ENCODE results near the gene MPHOSPH6.
"Not testable (repeated sequence)": the region's sequence is repeated elsewhere in the genome, so short reads cannot be mapped to it uniquely, and the experiment has no call there.

MPHOSPH6 gene

DNA sequence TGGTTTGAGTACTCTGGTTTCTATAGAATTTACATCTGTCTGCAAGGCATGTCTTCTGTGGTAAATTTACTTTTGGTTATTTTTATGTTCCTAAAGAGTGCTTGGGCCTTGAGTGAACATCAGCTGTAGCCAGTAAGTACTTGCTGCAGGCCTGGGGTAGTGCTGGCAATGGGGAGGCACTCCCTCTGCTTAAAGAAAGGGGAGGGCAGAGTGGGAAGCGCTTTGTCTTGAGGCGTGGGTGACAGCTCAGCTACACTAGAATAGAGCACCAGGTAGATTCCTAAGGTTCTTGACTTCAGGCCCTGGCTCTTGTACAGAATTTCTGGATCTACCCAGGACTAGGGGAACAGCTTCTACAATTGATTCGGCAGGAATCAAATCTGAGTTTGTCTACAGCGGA is 50.6 kb downstream of the MPHOSPH6 start:
- no peak for DNase-seq (ENCODE audit: low read depth, low spot score)

DNA sequence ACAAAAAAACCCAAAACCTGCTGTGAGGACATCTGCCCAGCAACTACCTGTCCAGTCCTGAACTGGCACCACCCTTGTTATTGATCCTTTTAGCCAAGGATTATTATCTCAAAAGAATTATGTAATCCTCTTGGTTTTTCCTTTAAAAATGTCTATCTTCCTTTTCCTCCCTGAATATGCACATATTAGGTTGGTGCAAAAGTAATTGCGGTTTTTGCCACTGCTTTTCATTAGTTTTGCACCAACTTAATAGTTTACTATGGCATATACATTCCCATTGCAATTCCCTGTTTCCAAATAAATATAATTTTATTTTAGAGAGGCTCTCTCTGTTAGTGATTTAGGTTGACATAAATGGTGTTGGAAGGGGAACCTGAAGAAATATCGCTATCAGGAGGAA is 51.3 kb downstream of the MPHOSPH6 start:
- no peak for DNase-seq (ENCODE audit: low read depth, low spot score)

DNA sequence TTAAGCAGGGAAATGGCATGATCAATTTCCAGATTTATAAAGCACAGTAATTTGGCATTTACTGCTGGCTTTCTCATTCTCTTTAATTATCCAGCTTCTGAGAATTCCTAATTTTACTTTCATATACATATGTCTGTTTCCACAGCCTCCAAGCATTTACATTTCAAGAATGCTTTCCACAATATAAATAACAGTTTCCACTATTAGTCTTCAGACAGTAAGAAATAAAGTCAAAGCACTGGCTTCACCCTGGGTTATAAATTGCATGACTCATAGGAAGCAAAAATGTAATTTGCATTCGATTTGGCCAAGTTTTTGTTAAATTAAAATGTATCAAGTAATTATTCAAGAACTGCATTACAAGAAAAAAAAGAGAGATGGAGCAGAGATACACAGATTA is 53.5 kb downstream of the MPHOSPH6 start:
- DNase-seq (ENCODE audit: low read depth, low spot score), result no peak

DNA sequence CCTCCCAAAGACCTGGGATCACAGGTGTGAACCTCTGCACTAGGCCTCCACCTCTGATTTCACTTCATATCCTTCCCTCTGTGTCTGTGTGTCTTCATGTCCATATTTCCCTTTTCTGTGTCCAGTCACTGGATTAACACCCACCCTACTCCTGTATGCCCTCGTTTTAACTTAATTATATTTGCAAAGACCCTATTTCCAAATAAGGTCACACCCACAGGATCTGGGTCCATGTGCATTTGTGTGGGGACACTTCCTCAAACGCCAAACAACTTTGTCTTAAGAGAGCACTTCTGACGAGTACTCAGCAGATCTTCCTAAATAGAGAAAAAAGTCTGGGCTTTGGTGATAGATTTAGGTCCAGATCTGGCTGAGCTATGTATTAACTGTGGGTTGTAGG is 56.3 kb downstream of the MPHOSPH6 start:
- DNase-seq (ENCODE audit: low read depth, low spot score), result no peak

DNA sequence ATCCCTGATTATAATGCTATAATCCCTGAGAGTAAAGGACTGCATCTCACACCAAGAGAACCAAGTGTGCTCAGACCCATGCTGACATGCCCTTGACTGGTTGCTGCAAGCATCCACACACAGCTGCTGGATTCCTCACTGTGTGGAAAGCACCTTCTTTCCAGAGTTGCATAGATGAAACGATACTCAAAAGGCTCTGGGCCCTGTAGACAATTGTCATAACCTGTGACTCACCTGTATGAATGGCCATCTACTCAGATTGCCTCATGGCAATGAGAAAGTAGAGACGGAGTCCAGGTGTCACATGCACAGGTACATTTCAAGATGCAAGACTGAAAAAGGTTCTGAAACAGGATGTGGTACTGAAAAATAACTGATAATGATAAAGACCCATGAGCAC is 58.1 kb downstream of the MPHOSPH6 start:
- no peak for DNase-seq (ENCODE audit: low read depth, low spot score)

DNA sequence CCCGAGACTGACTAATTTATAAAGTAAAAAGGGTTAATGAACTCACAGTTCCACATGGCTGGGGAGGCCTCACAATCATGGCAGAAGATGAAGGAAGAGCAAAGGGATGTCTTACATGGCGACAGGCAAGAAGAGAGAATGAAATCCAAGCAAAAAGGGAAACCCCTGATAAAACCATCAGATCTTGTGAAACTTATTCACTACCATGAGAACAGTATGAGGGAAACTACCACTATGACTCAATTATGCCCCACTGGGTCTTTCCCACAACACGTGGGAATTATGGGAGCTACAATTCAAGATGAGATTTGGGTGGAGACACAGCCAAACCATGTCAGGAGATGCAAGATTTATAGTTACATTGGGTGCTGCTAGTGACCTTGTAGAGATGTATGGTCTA is 60.8 kb downstream of the MPHOSPH6 start:
- not testable (repeated sequence) for DNase-seq (ENCODE audit: low read depth, low spot score)

DNA sequence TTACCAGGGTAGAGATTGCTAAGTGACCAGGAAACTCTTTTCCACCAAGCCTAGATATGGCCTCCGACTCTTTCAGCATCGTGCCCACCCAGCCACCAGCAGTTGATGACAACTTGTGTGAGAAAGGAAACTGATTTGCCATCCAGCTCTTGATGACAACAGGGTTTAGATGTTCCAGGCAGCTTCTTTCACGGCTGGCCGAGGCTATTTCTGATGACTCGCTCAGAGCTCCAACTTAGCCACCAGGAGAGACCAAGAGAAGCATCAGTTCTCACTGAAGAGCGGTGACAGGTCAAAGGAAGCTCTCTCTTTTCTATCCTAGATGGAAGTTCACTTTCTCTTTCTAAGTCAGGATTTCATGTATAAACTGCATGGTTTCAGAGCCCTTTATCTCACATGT is 61.2 kb downstream of the MPHOSPH6 start:
- DNase-seq (ENCODE audit: low read depth, low spot score), result no peak

DNA sequence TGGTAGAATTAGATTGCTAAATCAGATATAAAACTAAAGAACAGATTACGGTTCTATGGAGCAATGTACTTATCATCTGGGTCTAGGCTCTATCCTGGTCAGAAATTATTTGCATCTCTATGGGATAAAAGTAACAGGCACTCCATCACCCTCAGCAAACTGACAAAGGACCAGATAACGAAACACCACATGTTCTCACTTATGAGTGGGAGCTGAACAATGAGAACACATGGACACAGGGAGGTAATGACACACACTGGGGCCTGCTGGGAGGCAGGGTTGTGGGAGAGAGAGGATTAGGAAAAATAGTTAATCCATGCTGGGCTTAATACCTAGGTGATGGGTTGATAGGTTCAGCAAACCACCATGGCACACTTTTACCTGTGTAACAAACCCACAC is 61.9 kb downstream of the MPHOSPH6 start:
- no peak for DNase-seq (ENCODE audit: low read depth, low spot score)

DNA sequence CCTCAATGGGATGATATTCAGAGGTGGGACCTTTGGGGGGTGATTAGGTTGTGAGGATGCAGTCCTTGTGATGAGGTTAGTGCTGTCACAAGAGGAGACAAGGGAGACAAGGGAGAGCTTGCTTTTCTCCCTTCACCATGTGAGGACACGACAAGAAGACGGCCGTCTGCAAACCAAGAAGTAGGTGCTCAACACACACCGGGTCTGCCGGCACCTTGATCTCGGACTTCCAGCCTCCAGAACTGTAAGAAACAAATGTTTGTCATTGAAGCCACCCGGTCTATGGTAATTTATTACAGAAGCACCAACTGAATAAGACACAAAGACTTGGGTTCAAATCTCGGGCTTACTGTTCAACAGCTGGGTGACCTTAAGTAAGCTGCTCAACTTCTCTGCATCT is 64.9 kb downstream of the MPHOSPH6 start:
- no peak for DNase-seq (ENCODE audit: low read depth, low spot score)
